Lower leg skin (tissue), 3 donors: ENCODE measurements around the gene GAGE12F.
"Not testable (repeated sequence)": the region's sequence is repeated elsewhere in the genome, so short reads cannot be mapped to it uniquely, and the experiment has no call there.

ENCODE experiments used
- POLR2A ChIP-seq, 2 donors: fragments of 450-650 bp; IDR thresholded peaks; one replicate each; pipeline ENCODE4 v1.6.1; 2016 to 2017; ENCODE audit warnings: antibody characterized with exemption in 2 of 2, mild to moderate bottlenecking in 1 of 2, moderate library complexity in 1 of 2
- TF ChIP-seq, protein P1 (sequence below), 3 donors: fragments of 450-650 bp; IDR thresholded peaks; one replicate each; pipeline ENCODE4 v1.5.1; 2016; ENCODE audit warnings: antibody characterized with exemption in 3 of 3, mild to moderate bottlenecking in 3 of 3, moderate library complexity in 2 of 3

DNA sequence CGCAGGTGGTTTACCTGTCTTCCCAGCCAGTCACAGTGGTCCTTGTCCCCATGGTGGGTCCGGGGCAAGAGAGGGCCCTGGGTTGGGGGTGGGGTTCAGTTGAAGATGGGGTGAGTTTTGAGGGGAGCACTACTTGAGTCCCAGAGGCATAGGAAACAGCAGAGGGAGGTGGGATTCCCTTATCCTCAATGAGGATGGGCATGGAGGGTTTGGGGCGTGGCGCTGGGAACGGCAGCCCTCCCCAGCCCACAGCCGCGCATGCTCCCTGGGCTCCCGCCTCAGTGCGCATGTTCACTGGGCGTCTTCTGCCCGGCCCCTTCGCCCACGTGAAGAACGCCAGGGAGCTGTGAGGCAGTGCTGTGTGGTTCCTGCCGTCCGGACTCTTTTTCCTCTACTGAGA, 9.5 kb downstream of the GAGE12F start, which contains the start of gene GAGE12G:
- TF ChIP-seq, protein P1, sequence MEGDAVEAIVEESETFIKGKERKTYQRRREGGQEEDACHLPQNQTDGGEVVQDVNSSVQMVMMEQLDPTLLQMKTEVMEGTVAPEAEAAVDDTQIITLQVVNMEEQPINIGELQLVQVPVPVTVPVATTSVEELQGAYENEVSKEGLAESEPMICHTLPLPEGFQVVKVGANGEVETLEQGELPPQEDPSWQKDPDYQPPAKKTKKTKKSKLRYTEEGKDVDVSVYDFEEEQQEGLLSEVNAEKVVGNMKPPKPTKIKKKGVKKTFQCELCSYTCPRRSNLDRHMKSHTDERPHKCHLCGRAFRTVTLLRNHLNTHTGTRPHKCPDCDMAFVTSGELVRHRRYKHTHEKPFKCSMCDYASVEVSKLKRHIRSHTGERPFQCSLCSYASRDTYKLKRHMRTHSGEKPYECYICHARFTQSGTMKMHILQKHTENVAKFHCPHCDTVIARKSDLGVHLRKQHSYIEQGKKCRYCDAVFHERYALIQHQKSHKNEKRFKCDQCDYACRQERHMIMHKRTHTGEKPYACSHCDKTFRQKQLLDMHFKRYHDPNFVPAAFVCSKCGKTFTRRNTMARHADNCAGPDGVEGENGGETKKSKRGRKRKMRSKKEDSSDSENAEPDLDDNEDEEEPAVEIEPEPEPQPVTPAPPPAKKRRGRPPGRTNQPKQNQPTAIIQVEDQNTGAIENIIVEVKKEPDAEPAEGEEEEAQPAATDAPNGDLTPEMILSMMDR (IDR thresholded peaks at IDR 0.05) = not testable (repeated sequence)
- not testable (repeated sequence) for TF ChIP-seq POLR2A (IDR thresholded peaks at IDR 0.05)
